GM13977 (cell line): ENCODE data around the gene PTPRU.

ENCODE experiments used
- DNase-seq: peaks from one replicate; pipeline ENCODE4 v3.0.0; 2012; ENCODE audit warnings: low spot score
- in situ Hi-C: fragments of 300-500 bp; cut with MboI; formaldehyde crosslinking; loops from one replicate; pipeline ENCODE4 v1.12.0; 2022; ENCODE audit warnings: low sequenced_read_pairs, low pct_unique_long_range_greater_than_20kb, mixed read lengths, inconsistent platforms; ENCODE audit not compliant: unreplicated experiment
- TF ChIP-seq, protein P1 (sequence below): IDR thresholded peaks from 2 replicates; pipeline ENCODE4 v1.5.1; 2012; ENCODE audit warnings: mild to moderate bottlenecking, control low read depth; ENCODE audit not compliant: insufficient read depth; ENCODE audit errors: extremely low read depth, missing control alignments

The PTPRU gene

DNA sequence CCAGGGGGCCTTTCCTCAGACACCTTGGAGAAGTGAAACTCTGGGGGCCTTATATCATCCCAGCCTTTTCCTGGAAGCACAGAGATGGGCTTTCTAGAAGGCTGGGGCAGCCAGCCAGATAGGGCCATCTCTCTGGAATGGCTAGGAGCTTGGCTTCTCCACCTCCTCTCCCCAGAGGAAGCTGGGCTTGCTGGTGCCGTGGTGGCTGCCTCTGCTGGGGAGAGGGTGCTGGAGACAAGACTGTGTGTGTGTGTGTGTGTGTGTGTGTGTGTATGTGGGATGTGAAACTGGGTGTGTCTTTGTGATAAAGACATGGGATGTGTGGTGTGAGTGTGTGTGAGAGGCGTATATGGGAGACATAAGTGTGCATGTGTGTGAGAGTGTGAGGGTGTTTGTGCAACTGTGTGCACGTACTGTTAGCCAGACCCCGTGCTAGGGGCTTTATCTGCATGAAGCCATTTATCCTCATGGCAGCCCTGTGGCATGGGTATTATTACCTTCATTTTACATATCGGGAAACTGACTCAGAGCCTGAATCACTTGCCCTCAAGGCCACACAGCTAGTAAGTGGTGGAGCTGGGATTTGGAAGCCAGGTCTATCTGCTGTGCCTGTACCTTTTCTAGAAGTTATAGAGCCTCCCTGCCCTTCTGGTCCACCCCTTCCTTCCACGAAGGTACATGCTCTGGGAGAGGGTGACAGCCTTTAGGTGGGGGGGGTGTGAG is 44.2 kb downstream of the PTPRU start:
- no peak for DNase-seq
- TF ChIP-seq, protein P1, sequence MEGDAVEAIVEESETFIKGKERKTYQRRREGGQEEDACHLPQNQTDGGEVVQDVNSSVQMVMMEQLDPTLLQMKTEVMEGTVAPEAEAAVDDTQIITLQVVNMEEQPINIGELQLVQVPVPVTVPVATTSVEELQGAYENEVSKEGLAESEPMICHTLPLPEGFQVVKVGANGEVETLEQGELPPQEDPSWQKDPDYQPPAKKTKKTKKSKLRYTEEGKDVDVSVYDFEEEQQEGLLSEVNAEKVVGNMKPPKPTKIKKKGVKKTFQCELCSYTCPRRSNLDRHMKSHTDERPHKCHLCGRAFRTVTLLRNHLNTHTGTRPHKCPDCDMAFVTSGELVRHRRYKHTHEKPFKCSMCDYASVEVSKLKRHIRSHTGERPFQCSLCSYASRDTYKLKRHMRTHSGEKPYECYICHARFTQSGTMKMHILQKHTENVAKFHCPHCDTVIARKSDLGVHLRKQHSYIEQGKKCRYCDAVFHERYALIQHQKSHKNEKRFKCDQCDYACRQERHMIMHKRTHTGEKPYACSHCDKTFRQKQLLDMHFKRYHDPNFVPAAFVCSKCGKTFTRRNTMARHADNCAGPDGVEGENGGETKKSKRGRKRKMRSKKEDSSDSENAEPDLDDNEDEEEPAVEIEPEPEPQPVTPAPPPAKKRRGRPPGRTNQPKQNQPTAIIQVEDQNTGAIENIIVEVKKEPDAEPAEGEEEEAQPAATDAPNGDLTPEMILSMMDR, result no peak
- in situ Hi-C loops, result no loop called here

DNA sequence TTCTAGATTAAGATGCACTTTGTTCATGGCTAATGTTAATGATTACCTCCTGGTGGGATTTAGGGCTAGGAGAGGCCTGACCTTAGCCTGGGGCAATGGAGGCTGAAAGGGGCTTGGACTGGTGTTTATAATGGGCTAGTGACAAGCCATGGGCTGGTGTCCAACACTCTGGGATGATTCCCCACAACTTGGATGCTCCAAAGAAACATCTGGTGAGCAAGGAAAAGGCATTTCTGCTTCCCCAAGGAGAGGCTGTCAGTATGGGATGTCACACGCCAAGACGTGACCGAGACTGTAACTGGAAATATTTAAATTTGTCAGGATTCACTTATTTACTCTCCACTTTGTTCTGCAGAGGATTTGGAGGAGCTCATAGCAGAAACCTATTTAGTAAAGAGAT is 45.2 kb downstream of the PTPRU start:
- TF ChIP-seq, protein P1, result no peak
- DNase-seq, result no peak
- in situ Hi-C loops, result no loop called here

DNA sequence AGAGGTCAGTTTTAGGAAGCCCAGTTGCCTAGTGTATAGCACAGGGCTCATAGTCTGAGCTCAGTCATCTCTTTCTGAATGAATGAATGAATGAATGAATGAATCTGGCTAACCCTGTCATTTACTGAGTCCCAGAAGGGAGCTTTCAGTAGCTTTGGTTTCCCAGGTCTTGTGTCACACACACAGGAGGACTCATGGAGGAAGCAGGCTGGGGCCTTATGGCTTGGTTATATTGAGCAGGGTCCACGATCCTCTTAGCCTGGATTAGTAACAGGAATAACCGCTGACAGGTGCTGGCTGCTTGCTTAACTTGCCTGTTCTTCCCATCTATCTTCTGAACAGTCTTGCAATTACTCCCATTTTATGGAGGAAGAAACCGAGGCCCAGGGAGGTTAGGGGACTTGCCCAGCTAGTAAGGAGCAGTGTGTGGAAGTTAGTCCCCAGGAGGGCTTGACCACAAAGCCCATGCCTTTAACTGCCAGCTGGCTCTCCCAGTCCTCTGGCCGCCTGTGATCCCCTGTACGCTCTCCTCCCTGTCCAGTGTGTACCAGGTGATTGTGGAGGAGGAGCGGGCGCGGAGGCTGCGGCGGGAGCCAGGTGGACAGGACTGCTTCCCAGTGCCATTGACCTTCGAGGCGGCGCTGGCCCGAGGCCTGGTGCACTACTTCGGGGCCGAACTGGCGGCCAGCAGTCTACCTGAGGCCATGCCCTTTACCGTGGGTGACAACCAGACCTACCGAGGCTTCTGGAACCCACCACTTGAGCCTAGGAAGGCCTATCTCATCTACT is 46.0 kb downstream of the PTPRU start:
- TF ChIP-seq, protein P1, result no peak
- in situ Hi-C loops, result no loop called here
- no peak for DNase-seq

DNA sequence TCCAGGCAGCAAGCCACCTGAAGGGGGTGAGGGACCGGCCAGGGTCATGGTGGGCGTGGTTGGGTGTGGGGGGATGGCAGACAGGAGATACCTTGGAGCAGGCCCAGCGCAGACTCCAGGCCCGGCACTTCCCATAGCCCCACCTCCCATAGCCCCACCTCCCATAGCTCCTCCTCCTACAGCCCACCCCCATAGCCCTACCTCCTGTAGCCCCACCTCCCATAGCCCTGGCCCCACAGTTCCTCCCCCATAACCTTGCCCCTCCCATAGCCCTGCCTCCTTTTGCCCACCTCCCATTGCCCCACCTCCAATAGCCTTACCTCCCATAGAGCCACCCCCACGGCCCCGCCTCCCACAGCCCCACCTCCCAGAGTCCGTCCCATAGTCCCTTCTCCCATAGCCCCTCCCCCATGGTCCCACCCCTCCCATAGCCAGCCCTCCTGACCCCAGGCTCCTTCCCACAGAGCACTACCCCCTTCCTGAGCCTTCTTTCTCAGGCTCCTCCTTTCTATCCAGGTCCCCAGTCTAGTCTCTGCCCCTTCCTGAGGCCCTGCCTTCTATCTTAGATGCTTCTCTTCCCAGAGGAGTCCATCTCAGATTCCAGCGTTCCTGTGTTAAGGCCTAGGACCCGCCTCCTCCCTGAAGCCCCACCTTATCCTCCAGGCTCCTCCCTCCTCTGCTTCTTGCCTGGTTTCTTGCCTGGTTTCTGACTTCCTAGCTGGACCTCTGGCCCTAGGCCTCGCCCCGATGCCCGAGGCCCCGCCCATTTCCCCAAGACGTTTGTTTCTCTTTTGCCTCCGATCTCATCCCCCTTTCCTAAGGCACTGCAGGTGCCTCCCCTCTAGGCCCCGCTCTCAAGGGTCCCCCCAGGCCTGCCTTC is 46.8 kb downstream of the PTPRU start:
- in situ Hi-C loops, result no loop called here
- peak; percentile 67 for DNase-seq
- TF ChIP-seq, protein P1, result no peak

DNA sequence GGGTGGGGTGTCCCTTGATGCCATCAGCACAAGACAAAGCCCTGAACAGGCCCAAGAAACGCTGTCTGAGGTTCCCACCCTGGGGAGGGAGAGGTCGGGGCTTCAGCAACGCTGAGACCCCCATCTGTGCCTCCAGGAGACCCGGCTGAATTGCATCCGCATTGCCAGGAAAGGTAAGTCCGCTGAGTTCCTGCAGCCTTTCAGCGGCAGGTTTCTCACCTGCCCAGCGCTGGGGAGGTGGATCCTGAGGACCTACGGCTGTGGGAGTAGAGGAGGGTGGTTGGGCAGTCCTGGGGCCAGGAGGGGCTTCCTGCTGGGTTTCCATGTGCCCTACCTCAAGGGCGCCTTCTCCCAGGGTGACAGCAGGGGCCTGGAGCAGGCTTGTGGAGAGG is 47.5 kb downstream of the PTPRU start:
- in situ Hi-C loops, result no loop called here
- TF ChIP-seq, protein P1, result no peak
- no peak for DNase-seq

DNA sequence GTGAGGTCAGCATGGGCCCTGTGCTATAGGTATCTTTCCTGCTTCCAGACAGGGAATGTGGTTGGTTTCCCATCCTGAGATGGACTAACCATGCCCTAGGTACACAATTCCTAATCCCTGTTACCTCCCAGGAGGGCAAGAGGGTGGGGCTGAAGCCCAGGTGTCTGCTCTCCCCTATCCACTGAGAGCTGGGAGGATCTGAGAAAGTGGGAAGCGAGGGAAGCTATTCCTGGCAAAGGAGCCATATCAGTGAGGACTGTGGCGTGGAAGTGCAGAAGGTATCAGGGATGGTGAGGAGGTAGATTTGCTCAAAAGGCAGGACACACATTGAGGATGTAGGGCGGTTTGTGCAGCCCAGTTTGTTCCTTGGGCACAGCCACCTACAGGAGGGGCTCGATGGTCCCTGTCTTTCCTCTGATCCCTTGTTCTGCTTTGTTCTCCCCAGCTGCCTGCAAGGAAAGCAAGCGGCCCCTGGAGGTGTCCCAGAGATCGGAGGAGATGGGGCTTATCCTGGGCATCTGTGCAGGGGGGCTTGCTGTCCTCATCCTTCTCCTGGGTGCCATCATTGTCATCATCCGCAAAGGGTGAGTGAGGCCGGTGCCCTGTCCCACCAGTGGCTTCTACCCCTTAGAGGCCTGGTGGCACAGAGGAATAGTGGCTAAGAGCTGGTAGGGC is 48.1 kb downstream of the PTPRU start:
- DNase-seq, result no peak
- TF ChIP-seq, protein P1, result no peak
- in situ Hi-C loops, result no loop called here
